ENCODE data around the gene SOWAHA. TPM values are rescaled to one million over a fixed set of nuclear protein-coding genes. Genes with fewer than 3 reads are reported as not detected.

The SOWAHA gene
- total RNA-seq, 1 donor from 2014 or later: not detected

DNA sequence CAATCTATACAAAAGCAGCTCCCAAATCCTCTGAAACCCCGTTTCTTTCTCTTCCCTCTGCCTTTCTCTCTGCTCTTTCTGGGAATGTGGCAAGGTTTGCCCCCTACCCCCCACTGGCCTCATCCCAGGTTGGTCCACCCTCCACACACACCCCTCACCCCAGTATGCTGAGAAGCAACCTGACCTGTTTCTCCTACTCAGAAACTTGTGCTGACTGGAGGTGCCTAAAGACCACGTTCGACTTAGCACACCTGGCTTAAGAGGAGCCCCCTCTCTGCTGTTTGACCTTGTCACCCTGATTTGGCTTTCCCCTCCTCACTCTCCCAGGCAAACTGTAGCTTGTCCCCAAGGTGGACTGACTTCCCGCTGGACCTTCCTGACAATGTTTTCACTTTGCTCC lies 35.0 kb upstream of the SOWAHA start:
- TF ChIP-seq CTCF (IDR thresholded peaks at IDR 0.05): no peak
- no peaks in the 10 kb centered on the region for H3K27me3 Mint-ChIP-seq (ENCODE audit: unreplicated experiment)
- H3K4me1 Mint-ChIP-seq (ENCODE audit: unreplicated experiment): peaks cover 20% of the 10 kb centered on the region
- DNase-seq (ENCODE audit: extremely low spot score, unreplicated experiment): no peak
- no peaks in the 10 kb centered on the region for H3K36me3 Mint-ChIP-seq (ENCODE audit: unreplicated experiment)
- peak overlapping the region; percentile 73 for H3K4me3 Mint-ChIP-seq (ENCODE audit: unreplicated experiment)
- no peaks in the 10 kb centered on the region for H3K9me3 Mint-ChIP-seq (ENCODE audit: unreplicated experiment)
- no peak overlapping the region for H3K27ac Mint-ChIP-seq (ENCODE audit: unreplicated experiment)

DNA sequence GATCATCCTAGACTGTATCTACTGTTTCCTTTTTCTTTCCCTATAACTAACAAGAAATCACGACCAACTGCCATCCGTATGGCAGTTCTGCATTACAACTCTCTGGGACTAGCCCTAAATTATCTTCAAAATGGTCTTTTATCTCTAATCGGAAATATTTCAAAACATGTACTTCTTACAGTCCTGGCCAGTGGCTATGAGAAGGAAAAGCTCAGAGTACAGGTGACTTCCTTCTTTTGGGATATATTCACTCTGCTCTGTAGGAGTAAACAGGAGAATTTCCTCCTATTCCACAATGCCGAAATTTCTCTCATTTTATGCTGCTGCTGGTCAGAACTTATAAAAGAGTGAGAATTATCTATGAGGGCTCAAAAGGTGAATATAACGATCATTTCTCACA lies 34.2 kb upstream of the SOWAHA start:
- H3K36me3 Mint-ChIP-seq (ENCODE audit: unreplicated experiment): no peaks in the 10 kb centered on the region
- H3K27me3 Mint-ChIP-seq (ENCODE audit: unreplicated experiment): no peaks in the 10 kb centered on the region
- no peak overlapping the region for H3K27ac Mint-ChIP-seq (ENCODE audit: unreplicated experiment)
- H3K4me1 Mint-ChIP-seq (ENCODE audit: unreplicated experiment): peaks cover 15% of the 10 kb centered on the region
- DNase-seq (ENCODE audit: extremely low spot score, unreplicated experiment): no peak
- no peaks in the 10 kb centered on the region for H3K9me3 Mint-ChIP-seq (ENCODE audit: unreplicated experiment)
- no peak overlapping the region for H3K4me3 Mint-ChIP-seq (ENCODE audit: unreplicated experiment)
- TF ChIP-seq CTCF (IDR thresholded peaks at IDR 0.05): no peak

- Mint-ChIP-seq H3K36me3 (ENCODE audit: unreplicated experiment) (no peaks in the 10 kb centered on the region), H3K4me1 (ENCODE audit: unreplicated experiment) (peaks cover 13% of the 10 kb centered on the region), H3K27me3 (ENCODE audit: unreplicated experiment) (no peaks in the 10 kb centered on the region), H3K9me3 (ENCODE audit: unreplicated experiment) (no peaks in the 10 kb centered on the region), H3K4me3 (ENCODE audit: unreplicated experiment) (peak overlapping the region; percentile 4), H3K27ac (ENCODE audit: unreplicated experiment) (no peak overlapping the region)
- no peak for DNase-seq (ENCODE audit: extremely low spot score, unreplicated experiment)
- TF ChIP-seq CTCF (IDR thresholded peaks at IDR 0.05): no peak
Observed at GRCh38 chr5:132779961-132780360, 33.1 kb upstream of the SOWAHA start.

DNA sequence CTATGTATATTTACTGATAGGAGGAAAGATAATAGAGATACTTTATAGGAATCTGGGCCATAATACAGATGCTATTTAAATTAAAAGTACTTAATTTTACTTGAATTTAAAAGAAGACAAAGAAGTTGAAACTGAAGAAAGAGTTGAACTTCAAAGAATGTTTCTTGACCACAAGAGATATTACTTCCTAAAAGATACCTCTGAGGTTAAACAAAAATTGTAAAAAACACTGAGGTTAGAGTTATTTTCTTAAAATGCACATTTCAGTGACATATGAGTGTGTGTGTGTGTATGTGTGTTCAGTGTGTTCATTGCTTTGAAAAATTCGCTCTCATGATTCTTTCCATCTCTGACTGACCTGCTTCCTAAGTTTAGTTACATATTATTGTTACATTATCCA lies 32.5 kb upstream of the SOWAHA start:
- no peaks in the 10 kb centered on the region for H3K9me3 Mint-ChIP-seq (ENCODE audit: unreplicated experiment)

DNA sequence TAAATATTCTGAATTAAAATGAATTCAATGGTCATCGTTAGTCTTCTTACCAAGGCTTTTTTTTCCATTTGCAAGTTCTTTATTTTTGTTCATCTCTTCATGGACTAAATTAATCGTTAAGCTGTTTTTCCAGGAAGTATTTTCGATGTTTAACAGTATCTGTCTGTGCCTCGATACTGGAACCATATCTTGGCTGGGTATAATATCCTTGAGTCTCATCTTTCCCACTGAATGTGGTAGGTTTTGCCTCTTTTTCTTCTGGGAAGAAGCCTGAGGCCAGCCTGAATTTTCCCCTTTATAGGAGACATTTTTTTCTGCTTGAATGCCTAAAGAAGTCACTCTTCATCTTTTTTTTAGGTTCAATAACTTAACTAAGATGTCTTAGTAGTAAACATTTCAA lies 32.1 kb upstream of the SOWAHA start:
- no peaks in the 10 kb centered on the region for H3K9me3 Mint-ChIP-seq (ENCODE audit: unreplicated experiment)
- H3K27me3 Mint-ChIP-seq (ENCODE audit: unreplicated experiment): no peaks in the 10 kb centered on the region
- H3K27ac Mint-ChIP-seq (ENCODE audit: unreplicated experiment): no peak overlapping the region
- peaks cover 6% of the 10 kb centered on the region for H3K4me1 Mint-ChIP-seq (ENCODE audit: unreplicated experiment)
- no peak for TF ChIP-seq CTCF (IDR thresholded peaks at IDR 0.05)
- H3K4me3 Mint-ChIP-seq (ENCODE audit: unreplicated experiment): no peak overlapping the region
- no peaks in the 10 kb centered on the region for H3K36me3 Mint-ChIP-seq (ENCODE audit: unreplicated experiment)
- DNase-seq (ENCODE audit: extremely low spot score, unreplicated experiment): no peak

More for the DNA sequence above, 32.5 kb upstream of the SOWAHA start:
- Mint-ChIP-seq H3K4me1 (ENCODE audit: unreplicated experiment) (peaks cover 11% of the 10 kb centered on the region), H3K27me3 (ENCODE audit: unreplicated experiment) (no peaks in the 10 kb centered on the region), H3K27ac (ENCODE audit: unreplicated experiment) (no peak overlapping the region), H3K4me3 (ENCODE audit: unreplicated experiment) (no peak overlapping the region), H3K36me3 (ENCODE audit: unreplicated experiment) (no peaks in the 10 kb centered on the region)
- DNase-seq (ENCODE audit: extremely low spot score, unreplicated experiment): no peak
- TF ChIP-seq CTCF (IDR thresholded peaks at IDR 0.05): no peak
